GM12864 (cell line): Measurements from ENCODE around the gene ZBTB7B.
"Not testable (repeated sequence)": the region's sequence is repeated elsewhere in the genome, so short reads cannot be mapped to it uniquely, and the experiment has no call there.

Source experiments
- DNase-seq: peaks from one replicate; pipeline ENCODE4 v3.0.0-alpha.2; 2011; ENCODE audit warnings: low read depth
- H3K4me3 ChIP-seq: 2 replicates; pipeline ENCODE4 v1.5.1; 2011; ENCODE audit warnings: mild to moderate bottlenecking, low read depth, low read length, control low read depth
- TF ChIP-seq, protein P1 (sequence below): IDR thresholded peaks from 2 replicates; pipeline ENCODE4 v1.5.1; 2011; ENCODE audit warnings: low read depth, mild to moderate bottlenecking, moderate library complexity, low read length, control low read depth, inconsistent platforms; ENCODE audit errors: missing control alignments

The ZBTB7B gene

DNA sequence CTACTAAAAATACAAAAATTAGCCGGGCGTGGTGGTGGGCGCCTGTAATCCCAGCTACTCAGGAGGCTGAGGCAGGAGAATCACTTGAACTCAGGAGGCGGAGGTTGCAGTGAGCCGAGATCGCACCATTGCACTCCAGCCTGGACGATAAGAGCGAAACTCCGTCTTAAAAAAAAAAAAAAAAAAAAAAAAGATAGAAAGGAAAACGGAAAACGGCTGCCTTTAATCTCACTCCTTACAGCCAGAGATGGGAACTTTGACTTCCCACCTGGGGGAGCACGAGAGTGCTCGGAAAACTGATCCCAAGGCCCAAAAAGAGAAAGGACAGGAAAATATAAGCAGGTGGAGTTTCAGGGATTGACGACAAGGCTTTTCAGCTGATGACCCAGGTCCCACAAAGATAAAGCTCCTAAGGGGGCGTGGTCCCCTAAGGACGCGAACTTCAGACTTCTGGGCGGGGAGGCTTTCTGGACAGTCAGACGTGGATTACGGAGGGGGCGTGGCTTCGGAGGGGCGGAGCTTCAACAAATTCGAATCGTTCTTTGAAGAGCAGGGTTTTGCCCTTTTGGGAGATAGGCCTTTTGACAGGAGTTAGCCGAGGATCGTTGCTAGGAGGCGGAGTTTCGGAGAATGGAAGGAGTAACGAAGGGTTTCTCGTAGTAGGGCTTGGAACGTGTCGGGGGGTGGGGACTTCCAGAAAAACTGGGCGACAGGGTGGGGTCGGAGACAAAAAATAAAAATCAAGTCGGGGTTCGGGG, 29.1 kb upstream of the ZBTB7B start:
- DNase-seq = peak; percentile 88
- H3K4me3 ChIP-seq = peak overlapping the region; percentile 85
- TF ChIP-seq, protein P1, sequence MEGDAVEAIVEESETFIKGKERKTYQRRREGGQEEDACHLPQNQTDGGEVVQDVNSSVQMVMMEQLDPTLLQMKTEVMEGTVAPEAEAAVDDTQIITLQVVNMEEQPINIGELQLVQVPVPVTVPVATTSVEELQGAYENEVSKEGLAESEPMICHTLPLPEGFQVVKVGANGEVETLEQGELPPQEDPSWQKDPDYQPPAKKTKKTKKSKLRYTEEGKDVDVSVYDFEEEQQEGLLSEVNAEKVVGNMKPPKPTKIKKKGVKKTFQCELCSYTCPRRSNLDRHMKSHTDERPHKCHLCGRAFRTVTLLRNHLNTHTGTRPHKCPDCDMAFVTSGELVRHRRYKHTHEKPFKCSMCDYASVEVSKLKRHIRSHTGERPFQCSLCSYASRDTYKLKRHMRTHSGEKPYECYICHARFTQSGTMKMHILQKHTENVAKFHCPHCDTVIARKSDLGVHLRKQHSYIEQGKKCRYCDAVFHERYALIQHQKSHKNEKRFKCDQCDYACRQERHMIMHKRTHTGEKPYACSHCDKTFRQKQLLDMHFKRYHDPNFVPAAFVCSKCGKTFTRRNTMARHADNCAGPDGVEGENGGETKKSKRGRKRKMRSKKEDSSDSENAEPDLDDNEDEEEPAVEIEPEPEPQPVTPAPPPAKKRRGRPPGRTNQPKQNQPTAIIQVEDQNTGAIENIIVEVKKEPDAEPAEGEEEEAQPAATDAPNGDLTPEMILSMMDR = peak; percentile 16

DNA sequence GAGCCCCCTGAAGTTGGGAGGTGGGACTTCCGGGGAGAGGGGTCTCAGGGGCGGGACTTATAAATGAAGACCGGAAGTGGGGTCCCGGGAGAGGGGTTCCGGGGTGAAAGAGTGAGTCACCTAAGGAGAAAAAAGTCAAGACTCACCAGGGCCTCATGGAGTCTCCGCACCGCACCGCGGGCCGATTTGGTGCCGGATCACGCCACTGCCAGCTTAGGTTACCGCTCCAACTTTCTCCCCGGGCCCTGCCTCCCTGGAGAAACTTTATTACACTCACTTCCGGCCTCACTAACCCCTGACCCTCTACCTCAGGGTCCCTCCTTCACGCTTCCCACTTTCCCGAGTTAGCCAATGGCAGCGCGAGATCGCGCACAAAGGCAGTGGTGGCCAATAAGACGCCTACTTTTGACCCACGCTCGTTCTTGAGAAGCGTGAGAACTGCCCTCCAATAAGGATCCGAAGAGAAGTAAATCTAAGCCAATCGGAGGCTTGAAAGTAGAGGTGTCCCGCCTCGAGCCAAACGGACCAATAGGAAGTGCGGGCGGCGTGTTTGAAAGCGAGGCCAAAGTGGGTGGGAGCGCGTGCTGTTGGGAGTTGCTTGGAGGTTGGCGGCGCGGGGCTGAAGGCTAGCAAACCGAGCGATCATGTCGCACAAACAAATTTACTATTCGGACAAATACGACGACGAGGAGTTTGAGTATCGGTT, 28.3 kb upstream of the ZBTB7B start, which contains the start of gene CKS1B:
CKS1B (plus strand) TSS at position 580 of the 706 bp plus-strand sequence; CDS start at position 645, 65 bp downstream.
- TF ChIP-seq, protein P1 = no peak
- peak within 1 kb of the TSS; percentile 85 for H3K4me3 ChIP-seq
- DNase-seq = peak; percentile 99

DNA sequence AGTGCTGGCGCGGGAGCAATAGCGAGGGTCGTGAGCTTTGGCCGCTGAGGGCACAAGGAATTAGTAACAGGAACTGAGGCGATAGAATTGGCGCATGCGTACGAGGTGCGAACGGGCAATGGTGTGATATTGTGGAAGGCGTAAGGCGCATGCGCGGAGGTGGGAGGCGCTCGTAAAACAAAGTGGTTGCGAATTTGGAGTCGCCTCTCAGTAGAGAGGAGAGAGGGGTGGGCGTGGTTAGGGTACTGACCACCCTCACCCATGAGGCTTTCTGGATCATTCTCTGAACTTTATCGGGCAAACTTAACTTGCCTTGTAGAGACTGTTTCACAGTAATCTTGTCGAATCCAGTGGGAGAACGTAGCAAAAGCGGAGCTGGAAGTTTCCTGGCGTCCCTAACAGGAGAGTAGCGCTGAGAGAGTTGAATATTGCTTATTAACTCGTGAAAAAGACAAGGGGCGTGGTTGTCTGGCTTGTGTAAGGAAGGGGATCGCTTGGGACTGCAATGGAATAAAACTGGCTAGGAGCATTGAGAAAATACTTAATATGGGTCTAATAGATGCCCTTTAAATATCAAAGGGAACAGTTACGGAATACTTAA, 27.7 kb upstream of the ZBTB7B start:
- TF ChIP-seq, protein P1 = no peak
- H3K4me3 ChIP-seq = peak overlapping the region; percentile 85
- DNase-seq = peak; percentile 93

DNA sequence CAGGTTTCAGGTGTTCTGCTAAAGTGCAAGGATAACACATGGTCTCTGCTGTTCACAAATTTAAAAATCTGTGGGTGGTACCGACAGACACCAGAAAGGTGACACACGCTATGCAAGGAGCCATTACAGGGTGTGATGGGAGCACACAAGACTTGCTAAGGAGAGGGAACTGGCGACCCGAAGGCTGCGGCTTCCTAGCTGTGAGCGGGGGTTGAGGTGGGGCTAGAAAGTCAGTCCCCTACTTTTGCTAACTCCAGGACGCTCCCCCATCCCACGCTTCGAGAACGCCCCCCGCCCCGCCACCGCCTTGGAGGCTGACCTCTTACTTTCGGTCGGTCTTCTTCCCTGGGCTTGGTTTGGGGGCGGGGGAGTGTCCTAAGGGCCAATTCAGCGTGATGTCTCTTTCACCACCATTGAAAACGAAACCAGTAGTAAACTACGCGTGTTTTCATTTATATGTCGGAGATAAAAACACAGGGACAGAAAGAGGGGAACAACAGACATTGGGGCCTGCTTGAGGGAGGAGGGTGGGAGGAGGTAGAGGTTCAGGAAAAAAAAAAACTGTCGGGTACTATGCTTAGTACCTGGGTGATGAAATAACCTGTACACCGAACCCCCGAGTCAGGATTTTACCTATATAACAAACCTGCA, 27.1 kb upstream of the ZBTB7B start:
- TF ChIP-seq, protein P1 = no peak
- peak; percentile 59 for DNase-seq
- H3K4me3 ChIP-seq = peak overlapping the region; percentile 85

DNA sequence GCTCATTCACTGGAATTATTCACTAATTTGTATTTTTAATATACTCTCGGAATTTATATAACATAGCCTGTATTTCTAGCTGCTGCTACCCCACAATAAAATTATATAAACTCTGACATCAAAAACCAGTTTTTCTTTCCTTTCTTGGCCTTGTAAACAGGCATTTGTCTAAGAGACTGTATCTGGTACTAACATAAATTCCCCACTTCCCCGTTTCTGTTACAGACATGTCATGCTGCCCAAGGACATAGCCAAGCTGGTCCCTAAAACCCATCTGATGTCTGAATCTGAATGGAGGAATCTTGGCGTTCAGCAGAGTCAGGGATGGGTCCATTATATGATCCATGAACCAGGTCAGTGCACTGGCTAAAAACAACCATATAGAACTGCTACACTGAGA, 24.8 kb upstream of the ZBTB7B start:
- not testable (repeated sequence) for H3K4me3 ChIP-seq, DNase-seq

DNA sequence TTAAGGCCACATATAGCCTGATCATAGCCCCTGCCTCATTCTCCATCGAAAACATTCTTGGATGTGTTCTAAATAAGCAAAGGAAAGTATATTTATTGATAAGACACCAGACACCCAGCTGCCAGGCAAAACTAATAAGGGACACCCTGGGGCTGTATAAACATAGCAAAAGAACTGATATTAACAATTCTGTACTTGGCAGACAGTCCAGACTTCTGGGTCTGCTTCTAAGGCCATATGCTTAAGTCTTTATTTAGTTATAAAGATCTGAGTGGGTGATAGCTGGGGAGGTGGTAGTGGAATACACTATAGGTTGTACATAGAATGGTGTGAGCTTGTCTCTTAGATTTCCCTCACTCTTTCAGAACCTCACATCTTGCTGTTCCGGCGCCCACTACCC, 24.2 kb upstream of the ZBTB7B start:
- H3K4me3 ChIP-seq = no peak overlapping the region
- TF ChIP-seq, protein P1 = no peak
- DNase-seq = no peak

DNA sequence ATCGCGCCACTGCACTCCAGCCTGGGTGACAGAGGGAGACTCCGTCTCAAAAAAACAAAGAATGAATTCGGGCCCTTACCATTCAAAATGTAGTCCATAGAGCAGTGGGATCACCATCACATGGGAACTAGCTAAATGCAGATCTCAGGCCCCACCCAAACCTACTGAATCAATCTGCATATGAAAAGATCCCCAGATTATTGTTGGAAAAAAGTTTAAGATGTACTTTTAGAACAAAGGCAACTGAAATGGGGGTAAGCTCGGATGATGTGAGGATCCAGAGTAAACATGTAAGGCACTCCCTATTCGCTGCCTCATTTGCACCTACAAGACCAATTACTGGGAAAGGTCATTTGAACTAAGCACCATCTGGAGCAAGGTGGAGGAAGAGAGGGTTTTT, 20.3 kb upstream of the ZBTB7B start:
- TF ChIP-seq, protein P1 = no peak
- H3K4me3 ChIP-seq = peak overlapping the region; percentile 50
- DNase-seq = no peak
